ENCODE measurements around the gene GREB1L. TPM values are rescaled to one million over a fixed set of nuclear protein-coding genes. Genes with fewer than 3 reads are reported as not detected.
"Not testable (repeated sequence)": the region's sequence is repeated elsewhere in the genome, so short reads cannot be mapped to it uniquely, and the experiment has no call there.

The GREB1L gene
- total and polyA plus RNA-seq, 2 donors from 2014 or later: 0.79 TPM; not detected in 1

- Histone ChIP-seq H3K9ac (ENCODE audit: low read length in 3 of 3) (no peak overlapping the region), H3K4me1 (ENCODE audit: control insufficient read depth in 2 of 3, insufficient read depth in 2 of 3, low read depth in 1 of 3, low read length in 3 of 3) (no peaks in the 10 kb centered on the region), H3K27ac (ENCODE audit: low read depth in 2 of 2, low read length in 2 of 2) (no peak overlapping the region), H3K27me3 (ENCODE audit: control insufficient read depth, insufficient read depth, low read length) (no peaks in the 10 kb centered on the region), H3K4me3 (ENCODE audit: low read length in 3 of 3) (no peak overlapping the region), H3K36me3 (ENCODE audit: control insufficient read depth in 2 of 3, insufficient read depth in 3 of 3, low read length in 3 of 3) (no peaks in the 10 kb centered on the region), H3K9me3 (ENCODE audit: control insufficient read depth in 2 of 3, insufficient read depth in 1 of 3, low read length in 3 of 3) (no peaks in the 10 kb centered on the region)
- no peak for TF ChIP-seq CTCF (IDR thresholded peaks at IDR 0.05; ENCODE audit: borderline replicate concordance, extremely low read depth, insufficient read depth)
- FAIRE-seq: no peak
- DNase-seq: no peak
- intact Hi-C loops (cut with DNase I): no loop called here
These were observed 31.8 kb upstream of the GREB1L start for GRCh38 chr18:21210278-21210677.

GRCh38 chr18:21210784-21211183 lies 31.2 kb upstream of the GREB1L start:
- Histone ChIP-seq H3K9ac (ENCODE audit: low read length in 3 of 3) (no peak overlapping the region), H3K4me3 (ENCODE audit: low read length in 3 of 3) (no peak overlapping the region), H3K27ac (ENCODE audit: low read depth in 2 of 2, low read length in 2 of 2) (no peak overlapping the region), H3K9me3 (ENCODE audit: control insufficient read depth in 2 of 3, insufficient read depth in 1 of 3, low read length in 3 of 3) (no peaks in the 10 kb centered on the region), H3K4me1 (ENCODE audit: control insufficient read depth in 2 of 3, insufficient read depth in 2 of 3, low read depth in 1 of 3, low read length in 3 of 3) (no peaks in the 10 kb centered on the region), H3K36me3 (ENCODE audit: control insufficient read depth in 2 of 3, insufficient read depth in 3 of 3, low read length in 3 of 3) (no peaks in the 10 kb centered on the region), H3K27me3 (ENCODE audit: control insufficient read depth, insufficient read depth, low read length) (no peaks in the 10 kb centered on the region)
- FAIRE-seq (no peak), DNase-seq (no peak)
- intact Hi-C loops (cut with DNase I): no loop called here
- no peak for TF ChIP-seq CTCF (IDR thresholded peaks at IDR 0.05; ENCODE audit: borderline replicate concordance, extremely low read depth, insufficient read depth)

- intact Hi-C loops (cut with DNase I); H3K27ac ChIP-seq (ENCODE audit: low read depth in 2 of 2, low read length in 2 of 2); H3K27me3 ChIP-seq (ENCODE audit: control insufficient read depth, insufficient read depth, low read length); H3K4me3 ChIP-seq (ENCODE audit: low read length in 3 of 3); H3K9me3 ChIP-seq (ENCODE audit: control insufficient read depth in 2 of 3, insufficient read depth in 1 of 3, low read length in 3 of 3); FAIRE-seq; DNase-seq; H3K4me1 ChIP-seq (ENCODE audit: control insufficient read depth in 2 of 3, insufficient read depth in 2 of 3, low read depth in 1 of 3, low read length in 3 of 3); H3K9ac ChIP-seq (ENCODE audit: low read length in 3 of 3); H3K36me3 ChIP-seq (ENCODE audit: control insufficient read depth in 2 of 3, insufficient read depth in 3 of 3, low read length in 3 of 3): not testable (repeated sequence)
These were observed 27.6 kb upstream of the GREB1L start for GRCh38 chr18:21214409-21214808.

GRCh38 chr18:21215490-21215889 lies 26.5 kb upstream of the GREB1L start:
- H3K27me3 ChIP-seq (ENCODE audit: control insufficient read depth, insufficient read depth, low read length): no peaks in the 10 kb centered on the region
- no peaks in the 10 kb centered on the region for H3K36me3 ChIP-seq (ENCODE audit: control insufficient read depth in 2 of 3, insufficient read depth in 3 of 3, low read length in 3 of 3)
- intact Hi-C loops (cut with DNase I): no loop called here
- H3K4me3 ChIP-seq (ENCODE audit: low read length in 3 of 3): no peak overlapping the region
- DNase-seq (peak in 1 of 5 donors; percentile 21), FAIRE-seq (no peak)
- H3K9ac ChIP-seq (ENCODE audit: low read length in 3 of 3): no peak overlapping the region
- no peaks in the 10 kb centered on the region for H3K9me3 ChIP-seq (ENCODE audit: control insufficient read depth in 2 of 3, insufficient read depth in 1 of 3, low read length in 3 of 3)
- H3K4me1 ChIP-seq (ENCODE audit: control insufficient read depth in 2 of 3, insufficient read depth in 2 of 3, low read depth in 1 of 3, low read length in 3 of 3): no peaks in the 10 kb centered on the region
- no peak overlapping the region for H3K27ac ChIP-seq (ENCODE audit: low read depth in 2 of 2, low read length in 2 of 2)
- TF ChIP-seq CTCF (IDR thresholded peaks at IDR 0.05; ENCODE audit: borderline replicate concordance, extremely low read depth, insufficient read depth): no peak
